NCI-H460 (cell line): ENCODE data around the gene HAUS1. TPM values are rescaled to one million over a fixed set of nuclear protein-coding genes. Genes with fewer than 3 reads are reported as not detected.
"Not testable (repeated sequence)": the region's sequence is repeated elsewhere in the genome, so short reads cannot be mapped to it uniquely, and the experiment has no call there.

Source experiments
- DNase-seq: peaks from one replicate; pipeline ENCODE4 v3.0.0-alpha.2; 2016; ENCODE audit warnings: low read depth; ENCODE audit errors: extremely low read depth
- total RNA-seq: library from RNA; depleted of rRNA; stranded (reverse); fragments of >200 nt; shearing (Covaris generic); gene quantifications from 2 replicates; pipeline ENCODE4 v1.2.3, GENCODE V29; 2014

HAUS1 gene
- total RNA-seq, 1 experiment from 2014 or later = 30.7 TPM

GRCh38 chr18:46084431-46084830 is 19.8 kb upstream of the HAUS1 start:
- no peak for DNase-seq

- DNase-seq = not testable (repeated sequence)
These were observed 15.7 kb upstream of the HAUS1 start for GRCh38 chr18:46088501-46088900.

GRCh38 chr18:46095532-46095931 is 8.7 kb upstream of the HAUS1 start:
- DNase-seq = no peak

DNA sequence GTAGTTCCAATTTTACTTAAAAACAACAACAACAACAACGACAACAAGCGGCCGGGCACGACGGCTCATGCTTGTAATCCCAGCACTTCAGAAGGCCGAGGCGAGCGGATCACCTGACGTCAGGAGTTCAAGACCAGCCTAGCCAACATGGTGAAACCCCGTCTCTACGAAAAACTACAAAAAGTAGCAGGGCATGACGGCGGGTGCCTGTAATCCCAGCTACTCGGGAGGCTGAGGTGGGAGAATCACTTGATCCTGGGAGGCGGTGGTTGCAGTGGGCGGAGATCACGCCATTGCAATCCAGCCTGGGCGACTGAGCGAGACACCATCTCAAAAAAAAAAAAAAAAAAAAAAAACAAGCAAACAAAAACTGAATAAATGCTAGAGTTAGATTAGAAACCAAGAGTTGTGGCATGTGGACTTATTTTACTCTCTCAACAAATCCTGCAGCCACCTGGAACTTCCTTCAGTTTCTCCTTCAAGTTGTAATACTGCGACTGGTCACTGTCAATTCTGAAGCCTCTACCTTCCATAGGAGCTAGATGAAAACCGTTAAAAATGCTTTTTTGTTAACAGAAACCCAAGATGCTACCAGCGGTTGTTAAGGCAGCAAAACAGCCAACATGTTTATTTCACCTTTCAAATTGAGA is 7.4 kb upstream of the HAUS1 start:
- no peak for DNase-seq

DNA sequence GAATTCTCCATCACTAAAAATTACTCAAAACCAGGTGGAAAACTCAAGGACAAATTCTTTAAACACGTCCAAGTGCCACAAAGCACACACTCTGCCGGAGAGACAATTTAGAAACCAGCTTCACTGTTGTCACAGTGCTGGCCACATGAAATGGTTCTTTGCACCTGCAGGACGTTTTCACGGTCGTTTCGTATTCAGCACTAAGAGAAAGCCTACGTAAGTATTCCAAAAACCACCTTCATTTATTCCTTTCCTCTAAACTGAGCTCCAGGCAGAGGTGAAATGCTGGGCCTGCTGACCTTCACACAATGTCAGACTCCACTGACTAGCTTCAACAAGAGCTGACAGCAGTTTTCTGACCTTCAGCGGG is 6.8 kb upstream of the HAUS1 start:
- no peak for DNase-seq

GRCh38 chr18:46097801-46098615 is 6.2 kb upstream of the HAUS1 start, which contains the start of gene ATP5F1A:
TSS of gene ATP5F1A (minus strand) at chr18:46098296. CDS start at chr18:46098231, 65 bp downstream.
- DNase-seq = peak; percentile 54

DNA sequence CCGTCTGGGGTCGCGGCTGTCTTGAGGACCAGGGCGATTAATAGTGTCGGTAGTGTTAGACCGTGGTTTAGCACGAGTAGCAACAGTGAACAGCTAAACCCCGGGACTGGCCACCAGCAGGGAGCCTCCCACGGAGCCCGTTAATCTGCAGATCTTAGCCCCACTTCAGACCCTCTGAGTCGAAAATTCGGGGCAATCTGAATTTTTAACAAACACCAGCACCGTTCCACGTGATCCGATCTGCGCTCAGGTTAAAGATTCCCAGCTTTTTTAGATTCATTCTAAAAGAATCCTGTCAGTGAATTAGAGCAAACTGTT is 5.6 kb upstream of the HAUS1 start:
- no peak for DNase-seq

DNA sequence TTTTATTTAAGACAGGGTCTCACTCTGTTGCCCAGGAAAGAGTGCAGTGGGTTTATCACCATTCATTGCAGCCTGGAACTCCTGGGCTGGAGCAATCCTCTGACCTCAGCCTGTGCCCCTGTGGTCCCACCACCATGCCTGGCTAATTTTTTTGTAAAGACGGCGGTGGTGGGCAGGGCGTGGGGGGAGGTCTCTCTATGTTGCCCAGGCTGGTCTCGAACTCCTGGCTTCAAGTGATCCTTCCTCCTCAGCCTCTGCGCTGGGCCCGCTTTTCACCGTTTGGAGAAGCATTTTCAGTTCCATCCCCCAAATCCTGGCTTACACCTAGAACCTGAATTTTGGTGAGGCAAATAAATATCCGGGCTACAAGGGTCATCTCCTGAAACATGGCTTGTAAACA is 4.7 kb upstream of the HAUS1 start:
- DNase-seq = no peak

- no peak for DNase-seq
These were observed 5.2 kb downstream of the HAUS1 start for GRCh38 chr18:46109386-46109785.

DNA sequence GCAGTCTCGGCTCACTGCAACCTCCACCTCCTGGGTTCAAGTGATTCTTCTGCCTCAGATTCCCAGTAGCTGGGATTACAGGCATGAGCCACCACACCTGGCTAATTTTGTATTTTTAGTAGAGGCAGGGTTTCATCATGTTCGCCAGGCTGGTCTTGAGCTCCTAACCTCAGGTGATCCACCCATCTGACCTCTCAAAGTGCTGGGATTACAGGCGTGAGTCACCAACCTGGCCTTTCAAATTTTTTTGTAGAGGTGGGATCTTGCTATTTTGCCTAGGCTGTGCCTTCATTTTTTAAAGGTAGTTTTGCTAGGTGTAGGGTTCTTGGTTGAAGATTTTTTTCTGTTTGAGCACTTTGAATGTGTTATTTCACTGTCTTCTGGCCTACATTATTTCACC is 6.2 kb downstream of the HAUS1 start:
- DNase-seq = no peak

DNA sequence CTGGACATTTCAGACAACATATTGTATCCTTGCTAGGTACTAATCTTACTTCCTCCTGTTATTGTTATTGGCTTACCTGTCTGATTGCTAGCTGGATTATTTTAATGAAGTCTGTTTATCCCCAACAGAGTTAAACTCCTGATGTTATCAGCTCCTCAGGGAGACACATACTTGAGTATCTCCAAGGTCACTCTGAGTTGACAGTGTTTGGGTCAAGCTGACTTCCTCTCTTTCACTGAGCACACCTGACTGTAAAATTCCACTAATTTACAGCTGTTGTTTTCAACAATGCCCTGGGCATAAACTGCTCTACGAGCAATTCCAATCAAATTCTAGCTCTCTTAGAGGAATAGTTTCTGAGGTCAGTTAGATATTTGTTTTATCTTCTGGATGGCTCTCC is 9.6 kb downstream of the HAUS1 start:
- DNase-seq = no peak

DNA sequence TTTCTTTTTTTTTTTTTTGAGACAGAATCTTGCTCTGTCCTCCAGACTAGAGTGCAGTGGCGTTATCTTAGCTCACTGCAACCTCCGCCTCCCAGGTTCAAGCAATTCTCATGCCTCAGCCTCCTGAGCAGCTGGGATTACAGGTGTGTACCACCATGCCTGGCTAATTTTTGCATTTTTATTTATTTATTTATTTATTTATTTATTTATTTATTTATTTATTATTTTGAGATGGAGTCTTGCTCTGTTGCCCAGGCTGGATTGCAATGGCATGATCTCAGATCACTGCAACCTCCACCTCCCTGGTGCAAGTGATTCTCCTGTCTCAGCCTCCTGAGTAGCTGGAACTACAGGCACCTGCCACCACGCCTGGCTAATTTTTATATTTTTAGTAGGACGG is 22.4 kb downstream of the HAUS1 start:
- DNase-seq = not testable (repeated sequence)

DNA sequence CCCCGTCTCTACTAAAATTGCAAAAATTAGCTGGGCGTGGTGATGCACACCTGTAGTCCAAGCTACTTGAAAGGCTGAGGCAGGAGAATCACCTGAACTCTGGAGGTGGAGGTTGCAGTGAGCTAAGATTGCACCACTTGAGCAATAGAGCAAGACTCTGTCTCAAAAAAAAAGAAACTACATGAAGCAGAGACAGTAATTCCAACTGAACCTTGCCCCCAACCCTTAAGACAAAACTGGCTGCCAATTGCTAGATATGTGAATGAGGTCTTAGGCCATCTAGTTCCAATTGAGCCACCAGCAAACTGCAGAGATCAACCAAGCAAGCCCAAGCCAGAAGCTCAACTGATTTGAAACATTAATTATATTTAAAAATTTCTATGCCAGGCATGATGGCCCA is 25.9 kb downstream of the HAUS1 start:
- no peak for DNase-seq

- not testable (repeated sequence) for DNase-seq
These were observed 26.4 kb downstream of the HAUS1 start for GRCh38 chr18:46130549-46130948.

- DNase-seq = no peak
These were observed 29.3 kb downstream of the HAUS1 start for GRCh38 chr18:46133534-46133933.

GRCh38 chr18:46134920-46135675 is 30.9 kb downstream of the HAUS1 start:
- no peak for DNase-seq

- no peak for DNase-seq
These were observed 36.0 kb downstream of the HAUS1 start for GRCh38 chr18:46140173-46140572.

DNA sequence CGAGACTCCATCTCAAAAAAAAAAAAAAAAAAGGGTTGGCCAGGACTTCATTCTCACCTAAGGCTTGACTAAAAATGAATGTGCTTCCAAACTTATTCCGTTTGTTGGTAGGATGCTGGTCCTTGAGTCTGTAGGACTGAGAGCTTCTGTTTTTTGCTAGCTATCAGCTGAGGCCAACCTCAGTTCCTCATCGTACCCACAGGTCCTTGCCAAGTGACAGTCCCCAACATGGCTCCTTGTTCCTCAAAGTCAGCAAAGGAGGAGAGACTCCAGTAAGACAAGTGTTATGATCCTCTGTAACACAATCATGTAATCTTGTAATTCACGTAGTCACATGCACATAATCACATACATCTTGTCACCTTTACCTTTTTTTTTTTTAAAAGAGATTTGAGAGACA is 37.0 kb downstream of the HAUS1 start:
- DNase-seq = no peak

DNA sequence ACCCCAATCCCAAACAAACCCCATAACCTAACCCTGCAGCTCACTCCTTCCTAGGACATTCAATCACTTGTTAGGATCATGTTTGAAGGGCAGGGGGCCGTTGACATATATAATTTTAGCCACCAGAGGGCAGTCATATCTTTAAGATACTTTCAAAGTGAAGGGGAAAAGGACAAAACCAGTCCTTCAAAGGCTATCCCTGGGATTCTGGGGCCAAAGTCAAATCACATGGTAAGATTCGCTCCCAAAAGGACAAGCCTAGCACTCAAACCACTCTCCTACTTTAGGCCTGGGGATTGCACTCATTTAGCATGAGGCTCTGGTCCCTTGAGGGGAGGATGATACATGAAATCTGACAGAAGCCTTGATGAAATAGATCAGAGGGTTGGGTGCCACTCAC is 44.6 kb downstream of the HAUS1 start:
- peak; percentile 36 for DNase-seq

- no peak for DNase-seq
These were observed 48.2 kb downstream of the HAUS1 start for GRCh38 chr18:46152436-46152807.

DNA sequence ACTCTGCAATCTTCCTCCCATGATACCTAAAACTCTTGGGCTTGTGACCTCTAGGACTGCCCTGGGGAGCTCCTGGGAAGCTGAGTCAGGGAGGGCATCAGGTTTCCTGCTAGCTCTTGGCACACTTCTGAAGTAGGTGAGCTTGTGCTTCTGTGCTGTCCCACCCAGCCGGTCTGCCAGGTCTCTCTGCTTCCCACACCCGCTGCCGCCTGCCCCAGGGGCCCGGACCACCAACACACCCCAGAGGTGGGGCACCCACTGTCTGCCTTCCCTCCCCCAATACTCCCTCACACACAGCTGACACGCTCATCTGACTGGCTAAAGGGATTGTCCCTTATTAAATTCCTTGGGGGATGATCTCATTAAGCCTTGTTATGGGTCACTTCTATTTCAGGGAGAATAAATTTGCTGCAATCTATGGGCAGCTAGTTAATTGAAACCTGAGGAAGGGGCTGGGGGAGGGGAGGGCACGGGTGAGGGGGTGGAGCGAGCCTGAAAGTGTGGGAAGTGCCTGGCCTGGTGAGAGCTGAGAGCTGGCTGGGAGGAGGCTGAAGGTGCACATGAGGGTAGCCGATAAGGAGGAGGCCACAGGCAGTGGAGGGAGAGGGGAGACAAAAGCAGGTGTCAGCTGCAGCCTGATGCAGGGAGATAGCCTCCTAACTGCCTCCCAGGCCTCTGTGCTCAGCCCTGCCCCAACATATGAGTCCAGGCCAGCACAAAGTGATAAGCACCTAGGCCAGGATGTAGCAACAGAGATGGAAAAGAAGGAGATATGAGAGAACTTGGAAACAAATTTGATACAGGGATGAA is 48.8 kb downstream of the HAUS1 start:
- DNase-seq = no peak
